ENCODE measurements around the gene CLCA1. TPM values are rescaled to one million over a fixed set of nuclear protein-coding genes. Genes with fewer than 3 reads are reported as not detected.

The CLCA1 gene
- total RNA-seq, 2 experiments from 2014 or later: not detected

GRCh38 chr1:86477682-86478081 lies 9.0 kb downstream of the CLCA1 start:
- ChIA-PET POLR2A (no interaction called here), CTCF (no interaction called here)
- no peak overlapping the region for H3K4me3 Mint-ChIP-seq
- DNase-seq (no peak), ATAC-seq (ENCODE audit: poor library complexity) (no peak)
- H3K27ac Mint-ChIP-seq: no peak overlapping the region
- Histone ChIP-seq H3K4me1 (ENCODE audit: insufficient read depth, low read length) (no peaks in the 10 kb centered on the region), H3K27me3 (ENCODE audit: control insufficient read depth in 1 of 2, insufficient read depth in 2 of 2, low read length in 2 of 2) (no peaks in the 10 kb centered on the region), H3K4me3 (ENCODE audit: low read length) (no peak overlapping the region), H3K9me3 (ENCODE audit: control insufficient read depth in 1 of 2, insufficient read depth in 1 of 2, low read length in 2 of 2) (no peaks in the 10 kb centered on the region), H3K27ac (ENCODE audit: low read depth in 1 of 2, low read length in 2 of 2) (no peak overlapping the region), H3K36me3 (ENCODE audit: insufficient read depth, low read length) (no peaks in the 10 kb centered on the region)
- intact Hi-C loops (cut with DNase I, micrococcal nuclease): loop anchor here (10.0 kb wide), 1 partner anchor 607 kb away; no protein-coding TSS in a partner anchor
- no peaks in the 10 kb centered on the region for H3K36me3 Mint-ChIP-seq (ENCODE audit: low read depth)
- no peaks in the 10 kb centered on the region for H3K4me1 Mint-ChIP-seq (ENCODE audit: low read depth)
- TF ChIP-seq CTCF (IDR thresholded peaks at IDR 0.05): no peak
- H3K9me3 Mint-ChIP-seq: no peaks in the 10 kb centered on the region
- H3K27me3 Mint-ChIP-seq: no peaks in the 10 kb centered on the region

GRCh38 chr1:86478416-86479156 lies 9.9 kb downstream of the CLCA1 start:
- Histone ChIP-seq H3K36me3 (ENCODE audit: insufficient read depth, low read length) (no peaks in the 10 kb centered on the region), H3K4me3 (ENCODE audit: low read length) (no peak overlapping the region), H3K27ac (ENCODE audit: low read depth in 1 of 2, low read length in 2 of 2) (no peak overlapping the region), H3K4me1 (ENCODE audit: insufficient read depth, low read length) (no peaks in the 10 kb centered on the region), H3K9me3 (ENCODE audit: control insufficient read depth in 1 of 2, insufficient read depth in 1 of 2, low read length in 2 of 2) (no peaks in the 10 kb centered on the region), H3K27me3 (ENCODE audit: control insufficient read depth in 1 of 2, insufficient read depth in 2 of 2, low read length in 2 of 2) (no peaks in the 10 kb centered on the region)
- ChIA-PET CTCF (no interaction called here), POLR2A (no interaction called here)
- no peaks in the 10 kb centered on the region for H3K27me3 Mint-ChIP-seq
- H3K4me3 Mint-ChIP-seq: no peak overlapping the region
- no peaks in the 10 kb centered on the region for H3K4me1 Mint-ChIP-seq (ENCODE audit: low read depth)
- no peaks in the 10 kb centered on the region for H3K36me3 Mint-ChIP-seq (ENCODE audit: low read depth)
- ATAC-seq (ENCODE audit: poor library complexity) (no peak), DNase-seq (no peak)
- H3K9me3 Mint-ChIP-seq: no peaks in the 10 kb centered on the region
- H3K27ac Mint-ChIP-seq: no peak overlapping the region
- no peak for TF ChIP-seq CTCF (IDR thresholded peaks at IDR 0.05)
- intact Hi-C loops (cut with DNase I, micrococcal nuclease): loop anchor here (10.0 kb wide), 1 partner anchor 606 kb away; no protein-coding TSS in a partner anchor

GRCh38 chr1:86481966-86482365 lies 13.2 kb downstream of the CLCA1 start:
- no peak for ATAC-seq (ENCODE audit: poor library complexity)
- H3K27ac Mint-ChIP-seq: no peak overlapping the region
- H3K27me3 Mint-ChIP-seq: no peaks in the 10 kb centered on the region
- ChIA-PET POLR2A (no interaction called here), CTCF (interaction anchor here (1.0 kb wide), 1 partner anchor 223 kb away, joined by 3 read pairs; no protein-coding TSS in a partner anchor)
- no peak overlapping the region for H3K4me3 Mint-ChIP-seq
- no peak for TF ChIP-seq CTCF (IDR thresholded peaks at IDR 0.05)
- H3K4me1 Mint-ChIP-seq (ENCODE audit: low read depth): no peaks in the 10 kb centered on the region
- Histone ChIP-seq H3K36me3 (ENCODE audit: insufficient read depth, low read length) (no peaks in the 10 kb centered on the region), H3K4me3 (ENCODE audit: low read length) (no peak overlapping the region), H3K4me1 (ENCODE audit: insufficient read depth, low read length) (no peaks in the 10 kb centered on the region), H3K9me3 (ENCODE audit: control insufficient read depth in 1 of 2, insufficient read depth in 1 of 2, low read length in 2 of 2) (no peaks in the 10 kb centered on the region), H3K27me3 (ENCODE audit: control insufficient read depth in 1 of 2, insufficient read depth in 2 of 2, low read length in 2 of 2) (no peaks in the 10 kb centered on the region), H3K27ac (ENCODE audit: low read depth in 1 of 2, low read length in 2 of 2) (no peak overlapping the region)
- intact Hi-C loops (cut with DNase I, micrococcal nuclease): no loop called here
- no peaks in the 10 kb centered on the region for H3K36me3 Mint-ChIP-seq (ENCODE audit: low read depth)
- no peak for DNase-seq
- H3K9me3 Mint-ChIP-seq: no peaks in the 10 kb centered on the region

Measured in CD4-positive, alpha-beta T cell (primary cell).